Hepatocyte (in vitro differentiated cells): Measurements from ENCODE around the gene CHI3L2. TPM values are rescaled to one million over a fixed set of nuclear protein-coding genes. Genes with fewer than 3 reads are reported as not detected.

ENCODE experiments used
- DNase-seq: peaks from one replicate; pipeline ENCODE4 v3.0.0-alpha.2; 2016; ENCODE audit warnings: low spot score
- H2AFZ ChIP-seq: fragments of 200-600 bp; sonication (generic); 2 replicates; pipeline ENCODE4 v1.6.0; 2016; ENCODE audit warnings: antibody characterized with exemption, mild to moderate bottlenecking
- H3K27ac ChIP-seq: fragments of 200-600 bp; sonication (generic); 2 replicates; pipeline ENCODE4 v1.5.1; 2016; ENCODE audit warnings: mild to moderate bottlenecking
- H3K27me3 ChIP-seq: fragments of 200-600 bp; sonication (generic); 2 replicates; pipeline ENCODE4 v1.6.1; 2016
- H3K36me3 ChIP-seq: fragments of 200-600 bp; sonication (generic); replicated peaks from 2 replicates; pipeline ENCODE4 v1.5.1; 2016; ENCODE audit warnings: low read depth; ENCODE audit not compliant: insufficient read depth
- H3K4me1 ChIP-seq: fragments of 200-600 bp; sonication (generic); 2 replicates; pipeline ENCODE4 v1.5.1; 2016; ENCODE audit warnings: mild to moderate bottlenecking, moderate library complexity; ENCODE audit not compliant: insufficient read depth
- H3K4me2 ChIP-seq: fragments of 200-600 bp; sonication (generic); 2 replicates; pipeline ENCODE4 v1.6.0; 2016
- H3K4me3 ChIP-seq: fragments of 200-600 bp; sonication (generic); 2 replicates; pipeline ENCODE4 v1.5.1; 2016; ENCODE audit warnings: mild to moderate bottlenecking
- H3K79me2 ChIP-seq: fragments of 200-600 bp; sonication (generic); 2 replicates; pipeline ENCODE4 v1.6.0; 2017; ENCODE audit warnings: mild to moderate bottlenecking
- H3K9me2 ChIP-seq: fragments of 200-600 bp; sonication (generic); replicated peaks from 2 replicates; pipeline ENCODE4 v1.6.0; 2017; ENCODE audit warnings: mild to moderate bottlenecking; ENCODE audit not compliant: insufficient read depth
- H3K9me3 ChIP-seq: fragments of 200-600 bp; sonication (generic); 2 replicates; pipeline ENCODE4 v1.5.1; 2016; ENCODE audit warnings: low read depth, mild to moderate bottlenecking
- H4K20me1 ChIP-seq: fragments of 200-600 bp; sonication (generic); 2 replicates; pipeline ENCODE4 v1.6.0; 2016; ENCODE audit warnings: mild to moderate bottlenecking; ENCODE audit not compliant: insufficient read depth, poor library complexity, severe bottlenecking
- CTCF ChIP-seq: fragments of 200-600 bp; sonication (generic); IDR thresholded peaks from 2 replicates; pipeline ENCODE4 v1.5.1; 2016; ENCODE audit warnings: antibody characterized with exemption, mild to moderate bottlenecking; ENCODE audit not compliant: poor library complexity
- EZH2 ChIP-seq: fragments of 200-600 bp; sonication (generic); IDR thresholded peaks from 2 replicates; pipeline ENCODE4 v1.6.1; 2016; ENCODE audit warnings: antibody characterized with exemption, mild to moderate bottlenecking, borderline replicate concordance
- EZH2phosphoT487 ChIP-seq: fragments of 200-600 bp; sonication (generic); IDR thresholded peaks from one replicate; pipeline ENCODE4 v1.6.1; 2018; ENCODE audit warnings: antibody characterized with exemption, mild to moderate bottlenecking, low read depth, moderate library complexity; ENCODE audit not compliant: unreplicated experiment, severe bottlenecking
- WGBS: methylation state at CpG from one replicate; pipeline ENCODE4 v1.1.6; 2016; ENCODE audit warnings: low lambda C conversion rate; ENCODE audit errors: missing lambda C conversion rate; 5-methylcytosine and 5-hydroxymethylcytosine counted together
- polyA plus RNA-seq: library from polyadenylated mRNA; unstranded; fragments of >200 nt; fragmentation: Nextera tagmentation; extraction: Ambion mirVana; gene quantifications from 2 replicates; pipeline ENCODE4 v1.2.1, GENCODE V29; 2016
- total RNA-seq: library from RNA; depleted of rRNA; stranded (reverse); fragments of >200 nt; gene quantifications from 2 replicates; pipeline ENCODE4 v1.2.3, GENCODE V29; 2014

The CHI3L2 gene
- total and polyA plus RNA-seq, 2 experiments from 2014 or later = 0.24 to 5.7 TPM

- WGBS = 74% methylated on average over 4 of the region's 4 CpGs
- H3K4me3 ChIP-seq = no peak overlapping the region
- H3K9me2 ChIP-seq = no peaks in the 10 kb centered on the region
- no peaks in the 10 kb centered on the region for H3K36me3 ChIP-seq
- no peak for DNase-seq
- H3K27ac ChIP-seq = no peak overlapping the region
- H3K4me2 ChIP-seq = no peak overlapping the region
- H3K9me3 ChIP-seq = no peaks in the 10 kb centered on the region
- TF ChIP-seq CTCF (no peak), EZH2phosphoT487 (no peak), EZH2 (no peak)
- no peak overlapping the region for H2AFZ ChIP-seq
- H3K4me1 ChIP-seq = peaks cover 3% of the 10 kb centered on the region
- H3K27me3 ChIP-seq = no peaks in the 10 kb centered on the region
- no peaks in the 10 kb centered on the region for H4K20me1 ChIP-seq
- no peaks in the 10 kb centered on the region for H3K79me2 ChIP-seq
These were observed 15.5 kb downstream of the CHI3L2 start for GRCh38 chr1:111242805-111243523.

GRCh38 chr1:111247125-111247838 is 19.8 kb downstream of the CHI3L2 start:
- no peak for DNase-seq
- Histone ChIP-seq H3K27ac (no peak overlapping the region), H4K20me1 (no peaks in the 10 kb centered on the region), H3K4me1 (no peaks in the 10 kb centered on the region), H3K27me3 (no peaks in the 10 kb centered on the region), H2AFZ (no peak overlapping the region), H3K36me3 (no peaks in the 10 kb centered on the region), H3K4me3 (no peak overlapping the region), H3K4me2 (no peak overlapping the region), H3K9me3 (no peaks in the 10 kb centered on the region), H3K9me2 (no peaks in the 10 kb centered on the region), H3K79me2 (no peaks in the 10 kb centered on the region)
- 69% methylated on average over 5 of the region's 5 CpGs for WGBS
- TF ChIP-seq CTCF (no peak), EZH2phosphoT487 (no peak), EZH2 (no peak)

GRCh38 chr1:111249960-111250359 is 22.4 kb downstream of the CHI3L2 start:
- 38% methylated on average over 4 of the region's 4 CpGs for WGBS
- Histone ChIP-seq H2AFZ (no peak overlapping the region), H3K4me2 (no peak overlapping the region), H3K27me3 (no peaks in the 10 kb centered on the region), H3K9me3 (no peaks in the 10 kb centered on the region), H3K9me2 (no peaks in the 10 kb centered on the region), H3K79me2 (no peaks in the 10 kb centered on the region), H3K36me3 (no peaks in the 10 kb centered on the region), H3K4me1 (no peaks in the 10 kb centered on the region), H4K20me1 (no peaks in the 10 kb centered on the region), H3K4me3 (no peak overlapping the region), H3K27ac (no peak overlapping the region)
- TF ChIP-seq CTCF (no peak), EZH2 (no peak), EZH2phosphoT487 (no peak)
- no peak for DNase-seq
